ENCODE data around the gene CEP152.

Gene CEP152

DNA sequence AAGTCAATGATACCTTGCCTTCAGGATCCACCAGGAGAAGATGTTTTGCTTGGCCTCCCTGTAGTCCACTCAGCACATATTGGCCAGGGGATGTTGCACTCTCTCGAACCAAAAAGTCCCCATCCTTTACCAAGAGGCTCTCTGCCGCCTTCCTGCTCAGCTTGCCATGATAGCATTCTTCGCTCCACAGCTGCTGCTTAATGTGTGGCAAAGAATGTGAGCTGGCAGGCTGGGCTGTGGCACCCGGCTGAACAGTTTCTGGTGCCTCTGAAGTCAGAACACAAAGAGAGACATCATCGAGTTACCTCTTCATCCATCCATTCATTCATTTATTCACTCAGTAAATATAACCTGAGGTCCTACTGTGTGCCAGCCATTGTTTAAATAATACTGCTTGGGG is 23.9 kb upstream of the CEP152 start:
- Histone ChIP-seq H3K27me3 (ENCODE audit: low read length) (no peaks in the 10 kb centered on the region; the same call in 1 of the 2 replicates), H3K9me3 (ENCODE audit: insufficient read depth, low read length) (no peaks in the 10 kb centered on the region), H3K9ac (ENCODE audit: low read length) (no peak overlapping the region), H2AFZ (ENCODE audit: low read depth, low read length, severe bottlenecking) (no peak overlapping the region), H3K36me3 (ENCODE audit: low read length) (no peaks in the 10 kb centered on the region), H3K9me2 (replicated peaks; ENCODE audit: insufficient read depth, low read length) (no peaks in the 10 kb centered on the region), H4K20me1 (ENCODE audit: low read depth, low read length) (no peaks in the 10 kb centered on the region), H3K79me2 (ENCODE audit: insufficient read depth, low read length) (no peaks in the 10 kb centered on the region), H3K27ac (ENCODE audit: low read depth, low read length) (no peak overlapping the region), H3K4me3 (ENCODE audit: insufficient read depth, low read length, poor library complexity, severe bottlenecking) (no peak overlapping the region), H3K4me2 (ENCODE audit: low read depth, low read length, poor library complexity, severe bottlenecking) (no peak overlapping the region), H3F3A (ENCODE audit: insufficient read depth) (no peaks in the 10 kb centered on the region)
- no peak for TF ChIP-seq EZH2phosphoT487 (conservative IDR thresholded peaks at IDR 0.05; ENCODE audit: low read length)
- TF ChIP-seq, protein P1, sequence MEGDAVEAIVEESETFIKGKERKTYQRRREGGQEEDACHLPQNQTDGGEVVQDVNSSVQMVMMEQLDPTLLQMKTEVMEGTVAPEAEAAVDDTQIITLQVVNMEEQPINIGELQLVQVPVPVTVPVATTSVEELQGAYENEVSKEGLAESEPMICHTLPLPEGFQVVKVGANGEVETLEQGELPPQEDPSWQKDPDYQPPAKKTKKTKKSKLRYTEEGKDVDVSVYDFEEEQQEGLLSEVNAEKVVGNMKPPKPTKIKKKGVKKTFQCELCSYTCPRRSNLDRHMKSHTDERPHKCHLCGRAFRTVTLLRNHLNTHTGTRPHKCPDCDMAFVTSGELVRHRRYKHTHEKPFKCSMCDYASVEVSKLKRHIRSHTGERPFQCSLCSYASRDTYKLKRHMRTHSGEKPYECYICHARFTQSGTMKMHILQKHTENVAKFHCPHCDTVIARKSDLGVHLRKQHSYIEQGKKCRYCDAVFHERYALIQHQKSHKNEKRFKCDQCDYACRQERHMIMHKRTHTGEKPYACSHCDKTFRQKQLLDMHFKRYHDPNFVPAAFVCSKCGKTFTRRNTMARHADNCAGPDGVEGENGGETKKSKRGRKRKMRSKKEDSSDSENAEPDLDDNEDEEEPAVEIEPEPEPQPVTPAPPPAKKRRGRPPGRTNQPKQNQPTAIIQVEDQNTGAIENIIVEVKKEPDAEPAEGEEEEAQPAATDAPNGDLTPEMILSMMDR (IDR thresholded peaks at IDR 0.05; ENCODE audit: insufficient read depth, low read length, poor library complexity, severe bottlenecking) = no peak

DNA sequence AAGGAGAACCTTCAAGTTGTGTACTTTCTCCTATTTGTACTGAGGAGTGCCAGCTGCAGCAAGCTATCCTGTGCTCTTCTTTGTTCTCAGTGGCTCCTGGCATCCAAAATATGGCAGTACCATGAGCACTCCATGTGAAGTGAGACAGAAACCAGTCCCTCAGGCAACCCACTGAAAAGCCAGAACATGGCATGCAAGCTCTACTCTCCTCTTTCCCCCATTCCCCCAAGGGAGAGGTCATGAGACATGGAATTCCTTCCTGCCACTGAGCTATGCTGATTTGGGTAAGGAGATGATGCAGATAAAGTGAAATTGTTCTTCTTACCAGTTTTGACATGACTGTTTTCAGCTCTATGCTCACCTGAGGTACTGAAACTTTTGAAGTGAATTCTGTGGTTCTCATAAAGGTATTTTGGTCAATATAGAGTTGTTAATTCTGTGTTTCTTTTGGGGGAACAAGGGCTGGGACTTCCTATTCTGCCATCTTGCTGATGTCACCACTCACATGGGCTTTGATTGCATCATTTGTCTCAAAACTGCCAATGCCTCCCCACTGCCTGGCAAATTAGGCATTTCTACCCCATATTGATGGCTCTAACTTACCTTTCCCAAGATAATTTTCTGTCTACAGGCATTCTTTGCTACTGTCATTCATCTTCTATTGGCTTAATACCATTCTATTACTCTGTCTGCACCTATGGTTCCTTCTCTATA is 22.8 kb upstream of the CEP152 start:
- H3K79me2 ChIP-seq (ENCODE audit: insufficient read depth, low read length) = no peaks in the 10 kb centered on the region
- no peaks in the 10 kb centered on the region for H3K9me3 ChIP-seq (ENCODE audit: insufficient read depth, low read length)
- H3K9ac ChIP-seq (ENCODE audit: low read length) = no peak overlapping the region
- no peak overlapping the region for H3K4me2 ChIP-seq (ENCODE audit: low read depth, low read length, poor library complexity, severe bottlenecking)
- TF ChIP-seq EZH2phosphoT487 (conservative IDR thresholded peaks at IDR 0.05; ENCODE audit: low read length) = no peak
- TF ChIP-seq, protein P1 (IDR thresholded peaks at IDR 0.05; ENCODE audit: insufficient read depth, low read length, poor library complexity, severe bottlenecking) = no peak
- H3K9me2 ChIP-seq (replicated peaks; ENCODE audit: insufficient read depth, low read length) = no peaks in the 10 kb centered on the region
- H3K36me3 ChIP-seq (ENCODE audit: low read length) = no peaks in the 10 kb centered on the region
- H3F3A ChIP-seq (ENCODE audit: insufficient read depth) = no peaks in the 10 kb centered on the region
- no peaks in the 10 kb centered on the region for H3K27me3 ChIP-seq (ENCODE audit: low read length)
- no peak overlapping the region for H2AFZ ChIP-seq (ENCODE audit: low read depth, low read length, severe bottlenecking)
- no peaks in the 10 kb centered on the region for H4K20me1 ChIP-seq (ENCODE audit: low read depth, low read length)
- no peak overlapping the region for H3K4me3 ChIP-seq (ENCODE audit: insufficient read depth, low read length, poor library complexity, severe bottlenecking)
- H3K27ac ChIP-seq (ENCODE audit: low read depth, low read length) = no peak overlapping the region

DNA sequence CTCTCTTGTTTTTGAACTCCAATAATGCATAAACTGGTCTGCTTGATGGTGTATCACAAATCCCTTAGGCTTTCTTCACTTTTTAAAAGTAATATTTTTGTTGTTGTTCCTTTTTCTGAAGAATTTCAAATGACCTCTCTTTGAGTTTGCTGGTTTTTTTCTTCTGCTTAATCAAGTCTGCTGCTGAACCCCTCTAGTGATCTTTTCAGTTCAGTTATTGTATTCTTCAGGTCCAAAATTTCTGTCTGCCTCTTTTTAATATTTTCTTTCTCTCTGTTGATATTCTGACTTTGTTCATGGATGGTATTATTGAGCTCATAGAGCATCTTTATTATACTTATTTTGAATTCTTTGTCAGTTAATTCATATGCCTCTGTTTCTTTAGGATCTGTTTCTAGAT is 21.8 kb upstream of the CEP152 start:
- TF ChIP-seq, protein P1 (IDR thresholded peaks at IDR 0.05; ENCODE audit: insufficient read depth, low read length, poor library complexity, severe bottlenecking) = no peak
- TF ChIP-seq EZH2phosphoT487 (conservative IDR thresholded peaks at IDR 0.05; ENCODE audit: low read length) = no peak
- Histone ChIP-seq H3K27me3 (ENCODE audit: low read length) (no peaks in the 10 kb centered on the region), H3K79me2 (ENCODE audit: insufficient read depth, low read length) (no peaks in the 10 kb centered on the region)

More for the DNA sequence above, 21.8 kb upstream of the CEP152 start:
- H3K9me3 ChIP-seq (ENCODE audit: insufficient read depth, low read length) = no peaks in the 10 kb centered on the region
- H3F3A ChIP-seq (ENCODE audit: insufficient read depth) = no peaks in the 10 kb centered on the region
- H3K4me2 ChIP-seq (ENCODE audit: low read depth, low read length, poor library complexity, severe bottlenecking) = no peak overlapping the region
- no peak overlapping the region for H3K27ac ChIP-seq (ENCODE audit: low read depth, low read length)
- no peaks in the 10 kb centered on the region for H3K9me2 ChIP-seq (replicated peaks; ENCODE audit: insufficient read depth, low read length)
- H3K36me3 ChIP-seq (ENCODE audit: low read length) = no peaks in the 10 kb centered on the region
- H2AFZ ChIP-seq (ENCODE audit: low read depth, low read length, severe bottlenecking) = no peak overlapping the region
- no peak overlapping the region for H3K4me3 ChIP-seq (ENCODE audit: insufficient read depth, low read length, poor library complexity, severe bottlenecking)
- H4K20me1 ChIP-seq (ENCODE audit: low read depth, low read length) = no peaks in the 10 kb centered on the region
- H3K9ac ChIP-seq (ENCODE audit: low read length) = no peak overlapping the region

Data from SU-DHL-6 (cell line).